Myocyte (in vitro differentiated cells): ENCODE results near the gene ATP2B3. TPM values are rescaled to one million over a fixed set of nuclear protein-coding genes. Genes with fewer than 3 reads are reported as not detected.

Experiments
- DNase-seq: peaks from one replicate; pipeline ENCODE4 v3.0.0-alpha.2; 2012; ENCODE audit warnings: low read depth
- total RNA-seq: library from RNA; depleted of rRNA; stranded (reverse); fragments of >200 nt; gene quantifications from 2 replicates; pipeline ENCODE4 v1.2.3, GENCODE V29; 2014

ATP2B3 gene
- total RNA-seq, 1 donor from 2014 or later: 0.40 TPM

- peak; percentile 72 for DNase-seq
These were observed 9.8 kb upstream of the ATP2B3 start for GRCh38 chrX:153507484-153508178.

- DNase-seq: no peak
These were observed 7.8 kb upstream of the ATP2B3 start for GRCh38 chrX:153509592-153509991.

- no peak for DNase-seq
These were observed 7.1 kb upstream of the ATP2B3 start for GRCh38 chrX:153510383-153510782.

- no peak for DNase-seq
These were observed 5.5 kb upstream of the ATP2B3 start for GRCh38 chrX:153511784-153512500.

- no peak for DNase-seq
These were observed 4.9 kb upstream of the ATP2B3 start for GRCh38 chrX:153512501-153512893.

DNA sequence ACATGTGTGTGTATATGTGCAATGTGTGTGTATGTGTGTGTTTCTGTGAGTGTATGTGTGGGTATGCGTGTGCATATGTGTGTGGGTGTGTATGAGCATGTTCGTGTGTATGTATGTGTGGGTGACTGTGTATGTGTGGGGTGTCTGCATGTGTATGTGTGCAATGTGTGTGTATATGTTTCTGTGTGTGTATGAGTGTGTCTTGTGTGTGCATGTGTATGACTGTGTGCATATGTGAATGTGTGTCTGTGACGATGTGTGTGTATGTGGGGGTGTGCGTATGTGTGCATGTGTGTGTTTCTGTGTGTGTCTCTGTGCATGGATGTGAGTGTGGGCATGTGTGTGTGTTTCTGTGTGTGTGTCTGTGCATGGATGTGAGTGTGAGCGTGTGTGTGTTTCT, 4.2 kb upstream of the ATP2B3 start:
- no peak for DNase-seq

- DNase-seq: no peak
These were observed 3.2 kb upstream of the ATP2B3 start for GRCh38 chrX:153514259-153514658.

DNA sequence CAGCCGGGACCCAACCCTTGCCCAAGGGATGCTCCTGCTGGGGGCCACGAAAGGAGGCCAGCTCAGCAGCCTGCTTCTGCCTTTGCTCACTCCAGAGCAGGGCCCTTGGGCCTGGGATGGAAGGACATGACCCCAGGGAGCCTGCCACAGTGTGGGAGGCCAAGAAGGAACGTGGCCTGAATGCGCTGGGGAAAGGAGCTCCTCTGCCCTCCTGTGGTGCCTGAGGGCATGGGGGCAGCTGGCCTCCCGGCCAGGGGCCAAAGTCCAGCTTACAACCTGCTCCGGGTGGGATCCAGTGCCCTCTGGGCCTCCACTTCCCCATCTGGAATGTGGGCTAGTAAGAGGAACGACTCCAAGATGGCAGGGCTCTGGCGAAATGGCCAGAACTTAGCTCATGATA, 2.0 kb upstream of the ATP2B3 start:
- no peak for DNase-seq

GRCh38 chrX:153516073-153516472, 1.4 kb upstream of the ATP2B3 start:
- no peak for DNase-seq

GRCh38 chrX:153517946-153518834, 748 bp downstream of the ATP2B3 start:
- DNase-seq: no peak

GRCh38 chrX:153519569-153520286, 2.3 kb downstream of the ATP2B3 start:
- no peak for DNase-seq

- DNase-seq: no peak
These were observed 3.0 kb downstream of the ATP2B3 start for GRCh38 chrX:153520287-153520917.

DNA sequence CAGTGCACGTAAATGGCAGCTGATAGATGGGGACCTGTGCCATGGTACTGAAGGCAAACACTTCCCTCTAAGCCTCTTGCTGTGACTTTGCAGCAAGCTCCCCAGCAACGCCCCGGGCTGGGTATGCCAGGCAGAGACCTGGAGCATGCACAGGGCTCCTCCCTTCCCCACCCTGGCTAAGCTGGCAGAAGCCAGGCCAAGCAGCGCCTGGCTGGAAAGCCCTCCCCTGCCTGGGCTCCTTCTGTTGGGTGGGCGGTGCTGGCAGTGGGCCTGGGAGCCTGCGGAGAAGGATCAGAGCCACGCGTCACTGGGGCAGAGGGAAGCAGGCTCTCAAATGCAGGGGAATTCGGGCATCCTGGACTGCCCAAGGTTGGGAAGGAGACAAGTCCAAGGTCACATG, 3.6 kb downstream of the ATP2B3 start:
- DNase-seq: no peak

GRCh38 chrX:153522259-153522658, 4.8 kb downstream of the ATP2B3 start:
- DNase-seq: no peak

DNA sequence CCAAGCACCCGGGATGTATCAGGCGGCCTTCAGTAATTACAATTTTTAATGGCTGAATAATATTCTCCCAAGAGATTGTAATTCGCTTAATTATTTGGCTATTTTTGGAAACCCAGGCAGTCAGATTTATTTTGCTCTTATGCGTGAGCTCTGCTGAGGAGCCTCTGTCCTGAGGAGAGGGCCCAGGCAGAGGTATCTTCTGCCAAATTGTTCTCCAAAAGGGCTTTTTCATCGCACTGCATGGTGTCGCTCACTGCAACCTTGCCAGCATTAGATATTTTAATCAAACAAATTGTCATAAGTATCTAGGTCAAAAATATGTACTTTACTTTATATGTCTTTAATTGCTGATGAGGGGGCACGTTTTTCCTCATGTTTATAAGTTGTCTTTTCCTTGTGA, 5.8 kb downstream of the ATP2B3 start:
- DNase-seq: no peak

DNA sequence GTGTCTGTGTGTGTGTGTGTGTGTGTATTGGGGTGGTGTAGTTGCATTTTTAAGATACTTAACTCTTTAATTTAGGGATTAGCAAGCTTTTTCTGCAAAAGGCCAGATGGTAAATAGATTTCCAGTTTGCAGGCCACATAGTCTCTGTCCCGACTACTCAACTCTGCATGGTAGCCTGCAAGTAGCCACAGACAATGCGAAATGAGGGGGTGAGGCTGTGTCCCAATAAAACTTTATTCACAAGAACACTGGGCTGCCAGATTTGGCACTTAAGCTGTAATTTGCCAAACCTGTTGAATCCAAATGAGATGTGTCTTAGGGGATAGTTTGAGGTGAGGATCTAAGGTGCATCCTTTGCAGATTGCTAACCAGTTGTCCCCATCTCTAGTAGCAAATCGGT, 6.8 kb downstream of the ATP2B3 start:
- no peak for DNase-seq

DNA sequence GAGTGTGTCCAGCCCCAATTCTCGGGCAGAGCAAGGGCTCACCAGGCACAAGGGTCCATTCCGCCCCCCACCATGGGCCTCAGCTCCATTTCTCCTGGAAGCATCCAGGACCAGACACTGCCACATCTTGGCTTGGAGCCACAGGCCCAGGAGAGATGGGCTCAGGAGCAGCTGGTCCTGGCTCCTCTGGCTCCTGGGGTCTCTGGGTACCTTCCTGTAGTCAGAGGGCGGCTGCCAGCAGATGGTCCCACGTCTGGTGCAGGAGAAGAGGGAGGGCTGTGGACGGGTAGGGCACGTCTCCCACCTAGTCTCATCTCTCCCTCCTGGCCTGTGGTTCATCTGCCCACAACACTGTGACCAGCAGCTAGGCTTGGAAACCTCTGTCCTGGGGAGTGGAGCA, 8.0 kb downstream of the ATP2B3 start:
- DNase-seq: no peak

- DNase-seq: no peak
These were observed 8.6 kb downstream of the ATP2B3 start for GRCh38 chrX:153526042-153526441.

GRCh38 chrX:153526801-153527200, 9.4 kb downstream of the ATP2B3 start:
- no peak for DNase-seq

DNA sequence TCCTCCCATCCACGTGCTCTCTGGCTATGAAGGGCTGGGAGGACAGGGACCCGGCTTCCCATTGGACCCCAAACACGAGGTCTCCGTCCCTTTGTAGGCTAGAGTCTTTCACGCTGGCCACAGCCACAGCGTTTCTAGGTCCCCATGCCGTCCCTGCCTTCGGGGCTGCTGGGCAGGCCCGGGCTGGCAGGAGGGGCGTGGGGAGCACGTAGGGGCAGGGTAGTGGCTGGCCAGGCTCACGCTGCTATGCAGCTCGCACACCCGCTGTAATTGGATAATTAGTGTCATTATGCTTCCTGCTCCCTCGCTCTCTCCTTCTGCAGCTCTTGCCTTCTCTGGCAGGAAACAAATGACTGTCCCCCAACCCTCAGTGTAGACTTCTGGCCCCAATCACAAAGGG, 9.8 kb downstream of the ATP2B3 start:
- no peak for DNase-seq
